Omental fat pad (tissue), 4 donors: ENCODE measurements around the gene CDC42BPB. TPM values are rescaled to one million over a fixed set of nuclear protein-coding genes. Genes with fewer than 3 reads are reported as not detected.

Source experiments
- ATAC-seq: fragments of 150-250 bp; one replicate; pipeline ENCODE4 v1.9.1; 2016; ENCODE audit warnings: mild to moderate bottlenecking, moderate library complexity; ENCODE audit not compliant: low FRiP score
- DNase-seq: peaks from one replicate; pipeline ENCODE4 v3.0.0-alpha.2; 2019; ENCODE audit warnings: low spot score
- total RNA-seq, 4 donors: library from RNA; depleted of rRNA; stranded (reverse); fragments of >200 nt; gene quantifications; one replicate each; pipeline ENCODE4 v1.1.0, GENCODE V29; 2016
- TF ChIP-seq, protein P1 (sequence below), 3 donors: fragments of 450-650 bp; IDR thresholded peaks; one replicate each; pipeline ENCODE4 v1.5.1; 2016 to 2017; ENCODE audit warnings: antibody characterized with exemption in 3 of 3, mild to moderate bottlenecking in 3 of 3, moderate library complexity in 2 of 3

The CDC42BPB gene
- total RNA-seq, 4 donors from 2014 or later, result 63.7 to 131 (median 113) TPM

DNA sequence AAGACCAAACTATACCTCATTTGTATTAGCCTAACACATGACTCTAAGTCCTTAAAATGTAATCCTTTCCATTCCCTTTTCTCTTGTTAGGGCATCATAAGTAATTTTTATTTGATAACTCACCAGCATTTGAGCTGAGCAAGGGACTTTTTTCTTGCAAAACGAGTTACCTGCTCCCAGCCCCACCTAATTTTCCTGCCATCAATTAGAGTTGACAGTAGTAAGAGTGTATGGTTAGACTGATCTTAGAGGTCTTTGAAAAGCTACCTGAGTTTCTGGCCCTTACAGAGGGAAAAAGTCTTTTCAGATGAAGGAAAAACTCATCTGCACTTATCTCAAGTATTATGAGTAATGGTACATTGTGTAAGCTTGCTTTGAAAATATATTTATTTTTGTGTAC is 168.6 kb downstream of the CDC42BPB start:
- TF ChIP-seq, protein P1, sequence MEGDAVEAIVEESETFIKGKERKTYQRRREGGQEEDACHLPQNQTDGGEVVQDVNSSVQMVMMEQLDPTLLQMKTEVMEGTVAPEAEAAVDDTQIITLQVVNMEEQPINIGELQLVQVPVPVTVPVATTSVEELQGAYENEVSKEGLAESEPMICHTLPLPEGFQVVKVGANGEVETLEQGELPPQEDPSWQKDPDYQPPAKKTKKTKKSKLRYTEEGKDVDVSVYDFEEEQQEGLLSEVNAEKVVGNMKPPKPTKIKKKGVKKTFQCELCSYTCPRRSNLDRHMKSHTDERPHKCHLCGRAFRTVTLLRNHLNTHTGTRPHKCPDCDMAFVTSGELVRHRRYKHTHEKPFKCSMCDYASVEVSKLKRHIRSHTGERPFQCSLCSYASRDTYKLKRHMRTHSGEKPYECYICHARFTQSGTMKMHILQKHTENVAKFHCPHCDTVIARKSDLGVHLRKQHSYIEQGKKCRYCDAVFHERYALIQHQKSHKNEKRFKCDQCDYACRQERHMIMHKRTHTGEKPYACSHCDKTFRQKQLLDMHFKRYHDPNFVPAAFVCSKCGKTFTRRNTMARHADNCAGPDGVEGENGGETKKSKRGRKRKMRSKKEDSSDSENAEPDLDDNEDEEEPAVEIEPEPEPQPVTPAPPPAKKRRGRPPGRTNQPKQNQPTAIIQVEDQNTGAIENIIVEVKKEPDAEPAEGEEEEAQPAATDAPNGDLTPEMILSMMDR (IDR thresholded peaks at IDR 0.05), result no peak
- ATAC-seq (no peak), DNase-seq (no peak)

DNA sequence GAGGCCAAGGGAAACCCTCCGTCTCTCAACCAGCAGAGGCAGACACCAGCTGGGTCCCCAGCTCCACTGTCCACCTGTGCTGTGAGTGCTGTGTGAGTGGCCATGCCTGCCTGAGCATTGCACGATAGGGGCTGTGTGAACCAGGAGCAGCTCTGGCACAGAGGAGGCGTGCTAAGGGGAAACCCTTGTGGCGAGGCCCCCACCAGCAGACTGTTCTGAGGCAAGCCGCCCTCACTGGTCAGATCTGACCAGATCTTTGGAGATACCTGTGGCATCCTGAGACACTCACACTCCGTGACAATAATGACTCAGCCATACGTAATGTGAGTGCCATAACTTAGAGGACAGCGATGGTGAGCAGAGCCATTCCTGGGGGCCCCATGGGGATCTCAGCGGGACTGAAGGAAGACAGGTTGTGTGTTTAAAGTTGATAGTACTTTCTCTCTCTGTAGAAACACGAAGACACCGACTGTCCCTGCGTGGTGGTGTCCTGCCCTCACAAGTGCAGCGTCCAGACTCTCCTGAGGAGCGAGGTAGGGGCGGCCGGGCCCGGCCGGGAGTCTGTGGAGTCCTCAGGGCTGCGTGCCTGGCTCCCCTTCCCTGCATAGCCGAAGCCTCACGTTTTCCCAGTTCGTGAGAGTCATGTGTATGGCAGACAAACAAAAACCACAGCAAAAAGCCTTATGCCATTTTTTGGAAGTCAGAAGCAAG is 171.5 kb downstream of the CDC42BPB start:
- no peak for ATAC-seq
- no peak for DNase-seq
- TF ChIP-seq, protein P1 (IDR thresholded peaks at IDR 0.05), result no peak

DNA sequence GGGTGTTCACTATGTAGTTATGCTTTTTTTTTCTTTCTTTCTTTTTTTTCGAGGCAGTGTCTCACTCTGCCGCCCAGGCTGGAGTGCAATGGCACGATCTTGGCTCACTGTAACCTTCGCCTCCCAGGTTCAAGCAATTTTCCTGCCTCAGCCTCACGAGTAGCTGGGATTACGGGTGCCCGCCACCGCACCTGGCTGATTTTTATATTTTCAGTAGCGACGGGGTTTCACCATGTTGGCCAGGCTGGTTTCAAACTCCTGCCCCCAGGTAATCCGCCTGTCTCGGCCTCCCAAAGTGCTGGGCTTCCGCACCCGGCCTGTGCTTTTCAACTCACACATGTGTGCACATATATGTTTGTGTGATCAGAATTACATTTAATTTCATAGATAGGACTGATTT is 173.8 kb downstream of the CDC42BPB start:
- TF ChIP-seq, protein P1 (IDR thresholded peaks at IDR 0.05), result no peak
- ATAC-seq (no peak), DNase-seq (no peak)

DNA sequence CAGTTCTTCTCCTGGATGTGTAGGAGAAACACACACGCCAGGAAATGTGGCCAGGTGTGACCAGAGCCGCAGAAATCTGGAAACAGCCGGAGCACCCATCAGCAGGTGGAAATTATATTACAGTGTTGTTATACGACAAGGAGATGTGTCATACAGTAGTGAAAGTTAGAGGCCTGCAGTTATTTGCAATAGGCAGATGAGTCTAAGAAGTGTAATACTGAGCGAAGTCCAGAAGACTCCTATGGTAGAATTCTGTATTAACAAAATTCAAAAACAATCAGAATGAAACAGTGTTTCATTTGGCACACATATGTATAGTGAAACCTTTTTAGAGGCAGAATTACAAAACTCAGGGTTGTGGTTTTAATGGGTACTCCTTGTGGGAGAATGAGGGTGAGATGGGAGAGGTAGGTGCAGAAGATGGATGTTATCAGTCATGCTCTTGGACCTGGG is 174.2 kb downstream of the CDC42BPB start:
- DNase-seq, result no peak
- TF ChIP-seq, protein P1 (IDR thresholded peaks at IDR 0.05), result no peak
- ATAC-seq, result no peak

Other genes starting within 250 kb of the CDC42BPB start
- gene AMN, start 134.9 kb downstream of the CDC42BPB start, total RNA-seq, result 1 to 10 TPM in 2 of 4 donors, under 1 TPM in 2; 0.72 to 2.7 (median 1.7) TPM
- gene LBHD2, start 26.7 kb upstream of the CDC42BPB start, total RNA-seq, result 1 to 10 TPM in 1 of 4 donors, not detected in 3; 6.3 TPM
- 1 to 10 TPM in 2 of 4 donors, under 1 TPM in 1, not detected in 1; 0.93 to 5.2 (median 1.3) TPM for gene EXOC3L4, start 37.2 kb upstream of the CDC42BPB start, total RNA-seq
- 100 to 1,000 TPM in 3 of 4 donors, 10 to 100 TPM in 1; 56.0 to 215 (median 144) TPM for gene TNFAIP2, start 65.9 kb upstream of the CDC42BPB start, total RNA-seq